Measurements from ENCODE around the gene CNOT6L. TPM values are rescaled to one million over a fixed set of nuclear protein-coding genes. Genes with fewer than 3 reads are reported as not detected.

CNOT6L gene
- total and polyA plus RNA-seq, 2 donors from 2014 or later: 5.8 to 73.3 TPM

DNA sequence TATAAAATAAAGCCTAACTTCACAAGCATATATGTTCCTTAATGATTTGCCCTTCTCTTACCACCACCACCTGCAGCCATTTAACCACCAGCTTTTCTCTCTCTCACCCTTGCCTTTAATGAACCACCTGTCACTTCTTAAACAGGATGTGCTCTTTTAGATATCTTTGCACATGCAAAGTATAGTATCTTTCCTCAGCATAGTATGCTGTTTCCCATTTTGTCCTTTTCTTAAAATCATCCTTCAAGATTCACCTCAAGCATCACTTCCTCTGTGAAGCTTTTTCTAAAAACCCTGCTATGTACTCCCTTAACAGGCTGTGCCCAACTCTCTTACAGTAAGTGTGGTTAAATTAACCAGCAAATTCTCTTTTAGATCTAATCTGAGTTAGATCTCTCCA, 8.2 kb upstream of the CNOT6L start:
- TF ChIP-seq, protein P1, sequence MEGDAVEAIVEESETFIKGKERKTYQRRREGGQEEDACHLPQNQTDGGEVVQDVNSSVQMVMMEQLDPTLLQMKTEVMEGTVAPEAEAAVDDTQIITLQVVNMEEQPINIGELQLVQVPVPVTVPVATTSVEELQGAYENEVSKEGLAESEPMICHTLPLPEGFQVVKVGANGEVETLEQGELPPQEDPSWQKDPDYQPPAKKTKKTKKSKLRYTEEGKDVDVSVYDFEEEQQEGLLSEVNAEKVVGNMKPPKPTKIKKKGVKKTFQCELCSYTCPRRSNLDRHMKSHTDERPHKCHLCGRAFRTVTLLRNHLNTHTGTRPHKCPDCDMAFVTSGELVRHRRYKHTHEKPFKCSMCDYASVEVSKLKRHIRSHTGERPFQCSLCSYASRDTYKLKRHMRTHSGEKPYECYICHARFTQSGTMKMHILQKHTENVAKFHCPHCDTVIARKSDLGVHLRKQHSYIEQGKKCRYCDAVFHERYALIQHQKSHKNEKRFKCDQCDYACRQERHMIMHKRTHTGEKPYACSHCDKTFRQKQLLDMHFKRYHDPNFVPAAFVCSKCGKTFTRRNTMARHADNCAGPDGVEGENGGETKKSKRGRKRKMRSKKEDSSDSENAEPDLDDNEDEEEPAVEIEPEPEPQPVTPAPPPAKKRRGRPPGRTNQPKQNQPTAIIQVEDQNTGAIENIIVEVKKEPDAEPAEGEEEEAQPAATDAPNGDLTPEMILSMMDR (IDR thresholded peaks at IDR 0.05; ENCODE audit: borderline replicate concordance, extremely low read depth, insufficient read depth): no peak
- H3K9me3 ChIP-seq (ENCODE audit: control insufficient read depth in 2 of 3, insufficient read depth in 1 of 3, low read length in 3 of 3): no peaks in the 10 kb centered on the region
- no peak overlapping the region for H3K27ac ChIP-seq (ENCODE audit: low read depth in 2 of 2, low read length in 2 of 2)
- no peak overlapping the region for H3K4me3 ChIP-seq (ENCODE audit: low read length in 3 of 3)
- H3K4me1 ChIP-seq (ENCODE audit: control insufficient read depth in 2 of 3, insufficient read depth in 2 of 3, low read depth in 1 of 3, low read length in 3 of 3): no peaks in the 10 kb centered on the region
- DNase-seq (no peak), FAIRE-seq (no peak)
- H3K9ac ChIP-seq (ENCODE audit: low read length in 3 of 3): no peak overlapping the region
- no peaks in the 10 kb centered on the region for H3K36me3 ChIP-seq (ENCODE audit: control insufficient read depth in 2 of 3, insufficient read depth in 3 of 3, low read length in 3 of 3)
- intact Hi-C loops (cut with DNase I): no loop called here
- H3K27me3 ChIP-seq (ENCODE audit: control insufficient read depth, insufficient read depth, low read length): no peaks in the 10 kb centered on the region

DNA sequence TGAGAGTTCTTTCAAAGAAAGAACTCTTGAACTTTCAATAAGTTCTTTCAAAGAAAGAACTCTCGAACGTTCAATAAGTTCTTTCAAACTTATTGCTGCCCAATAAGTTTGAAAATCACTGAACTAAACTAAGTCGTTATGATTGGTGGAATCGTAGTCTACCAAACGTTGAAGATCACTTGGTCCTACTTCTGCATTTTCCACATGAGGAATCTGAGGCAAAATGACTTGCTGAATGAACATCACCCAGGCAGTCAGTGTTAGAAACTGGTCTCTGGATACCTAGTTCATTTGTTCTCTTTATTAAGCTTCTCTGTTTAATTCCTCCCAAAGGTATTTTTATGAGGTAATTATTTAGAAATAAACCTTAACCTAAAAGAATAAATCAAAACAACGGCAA, 7.1 kb upstream of the CNOT6L start:
- H3K4me3 ChIP-seq (ENCODE audit: low read length in 3 of 3): no peak overlapping the region
- no peaks in the 10 kb centered on the region for H3K27me3 ChIP-seq (ENCODE audit: control insufficient read depth, insufficient read depth, low read length)
- FAIRE-seq (no peak), DNase-seq (no peak)
- TF ChIP-seq, protein P1 (IDR thresholded peaks at IDR 0.05; ENCODE audit: borderline replicate concordance, extremely low read depth, insufficient read depth): no peak
- H3K9ac ChIP-seq (ENCODE audit: low read length in 3 of 3): no peak overlapping the region
- H3K9me3 ChIP-seq (ENCODE audit: control insufficient read depth in 2 of 3, insufficient read depth in 1 of 3, low read length in 3 of 3): no peaks in the 10 kb centered on the region
- H3K4me1 ChIP-seq (ENCODE audit: control insufficient read depth in 2 of 3, insufficient read depth in 2 of 3, low read depth in 1 of 3, low read length in 3 of 3): peaks cover 0 to 3% (median 0%) of the 10 kb centered on the region in 3 donors
- no peak overlapping the region for H3K27ac ChIP-seq (ENCODE audit: low read depth in 2 of 2, low read length in 2 of 2)
- H3K36me3 ChIP-seq (ENCODE audit: control insufficient read depth in 2 of 3, insufficient read depth in 3 of 3, low read length in 3 of 3): no peaks in the 10 kb centered on the region
- intact Hi-C loops (cut with DNase I): no loop called here

DNA sequence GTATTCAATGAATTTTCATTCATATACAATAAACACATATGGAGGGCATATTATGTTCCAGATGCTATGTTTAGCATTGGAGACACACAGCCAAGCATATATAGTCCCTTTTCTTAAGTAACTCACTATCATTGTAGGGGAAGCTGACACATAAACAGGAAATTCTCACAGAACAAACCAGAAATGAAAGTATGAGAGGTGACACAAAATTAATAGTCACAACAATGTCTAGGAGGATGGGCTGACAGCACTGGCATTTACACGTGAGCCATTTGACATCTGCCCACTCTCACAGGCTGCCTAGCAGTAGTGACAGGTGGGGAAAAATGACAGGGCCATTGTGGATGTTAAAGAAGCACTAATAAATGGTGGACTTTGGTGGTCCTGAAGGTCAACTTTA, 2.6 kb upstream of the CNOT6L start:
- H3K27me3 ChIP-seq (ENCODE audit: control insufficient read depth, insufficient read depth, low read length): no peaks in the 10 kb centered on the region
- FAIRE-seq: no peak
- H3K9me3 ChIP-seq (ENCODE audit: control insufficient read depth in 2 of 3, insufficient read depth in 1 of 3, low read length in 3 of 3): no peaks in the 10 kb centered on the region
- DNase-seq: no peak
- intact Hi-C loops (cut with DNase I): no loop called here
- H3K36me3 ChIP-seq (ENCODE audit: control insufficient read depth in 2 of 3, insufficient read depth in 3 of 3, low read length in 3 of 3): no peaks in the 10 kb centered on the region
- TF ChIP-seq, protein P1 (IDR thresholded peaks at IDR 0.05; ENCODE audit: borderline replicate concordance, extremely low read depth, insufficient read depth): no peak
- peaks cover 0 to 13% (median 3%) of the 10 kb centered on the region in 3 donors for H3K4me1 ChIP-seq (ENCODE audit: control insufficient read depth in 2 of 3, insufficient read depth in 2 of 3, low read depth in 1 of 3, low read length in 3 of 3)
- H3K4me3 ChIP-seq (ENCODE audit: low read length in 3 of 3): no peak overlapping the region
- no peak overlapping the region for H3K9ac ChIP-seq (ENCODE audit: low read length in 3 of 3)
- H3K27ac ChIP-seq (ENCODE audit: low read depth in 2 of 2, low read length in 2 of 2): no peak overlapping the region
